Raji (cell line): ENCODE measurements around the gene NKD2.

Experiments used
- POLR2A ChIP-seq: IDR thresholded peaks from 2 replicates; pipeline ENCODE4 v1.6.1; 2011; ENCODE audit warnings: low read depth, low read length, control low read depth; ENCODE audit not compliant: insufficient read depth

NKD2 gene

DNA sequence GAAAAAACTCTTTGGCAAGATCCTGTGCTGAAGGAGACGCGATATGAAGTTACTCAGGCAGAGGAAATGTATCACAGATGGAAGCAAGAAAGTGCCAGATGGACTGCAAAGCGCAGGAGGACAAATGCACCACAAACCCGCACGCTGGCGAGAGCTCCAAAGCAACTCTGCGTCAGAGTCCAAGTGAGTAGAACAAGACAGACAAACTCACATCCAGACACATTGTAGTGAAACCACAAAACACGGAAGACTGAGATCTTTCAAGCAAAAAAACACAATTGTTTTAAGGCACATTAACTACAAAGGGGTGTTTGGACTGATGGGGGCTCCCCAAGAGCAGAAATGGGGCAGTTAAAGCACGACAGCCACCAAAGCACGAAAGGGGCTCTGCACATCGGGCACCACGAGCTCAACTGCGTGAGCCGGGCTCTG is 39.2 kb upstream of the NKD2 start:
- TF ChIP-seq POLR2A: no peak

DNA sequence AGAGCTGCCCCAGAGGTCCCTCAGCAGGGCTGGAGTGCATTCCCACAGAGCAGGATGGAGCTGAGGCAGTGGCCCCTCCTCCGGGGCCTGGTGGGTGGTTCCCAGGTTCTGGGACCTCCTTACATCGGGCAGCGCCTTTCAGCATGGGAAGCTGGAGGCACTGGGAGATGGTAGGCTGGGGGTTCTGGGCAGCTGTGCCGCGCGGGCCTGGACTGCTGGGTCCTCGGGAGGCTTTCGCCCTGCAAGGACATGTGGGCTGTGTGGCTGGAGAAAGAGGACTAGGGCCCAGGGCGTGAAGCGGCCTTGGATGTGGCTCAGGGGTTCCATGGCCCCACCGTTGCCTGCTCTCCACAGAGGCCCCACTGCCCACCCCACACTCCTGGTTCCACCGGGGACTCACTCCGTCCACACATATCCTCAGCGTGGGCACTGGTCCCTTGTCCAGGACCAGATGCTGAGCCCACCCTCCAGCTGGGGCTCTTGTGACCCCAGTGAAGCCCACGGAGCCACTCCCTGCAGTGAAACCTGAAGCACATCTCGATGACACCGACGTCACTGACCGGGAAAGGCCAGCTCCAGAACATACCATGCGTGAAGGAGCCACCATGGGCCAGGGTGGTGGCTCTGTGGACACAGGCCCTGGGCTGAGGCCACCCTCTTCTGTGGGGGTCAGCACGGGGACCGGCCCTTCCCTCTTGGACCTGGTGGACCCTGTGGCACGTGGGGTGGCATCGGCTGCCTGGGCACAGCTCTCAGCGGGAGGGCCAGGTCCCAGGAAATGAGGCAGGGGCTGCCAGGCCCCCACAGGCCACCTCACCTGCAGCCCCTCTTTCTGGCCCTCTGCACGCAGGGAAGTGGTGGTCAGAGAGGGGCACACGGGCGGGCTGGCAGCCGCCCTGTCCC is 31.5 kb upstream of the NKD2 start:
- no peak for TF ChIP-seq POLR2A

DNA sequence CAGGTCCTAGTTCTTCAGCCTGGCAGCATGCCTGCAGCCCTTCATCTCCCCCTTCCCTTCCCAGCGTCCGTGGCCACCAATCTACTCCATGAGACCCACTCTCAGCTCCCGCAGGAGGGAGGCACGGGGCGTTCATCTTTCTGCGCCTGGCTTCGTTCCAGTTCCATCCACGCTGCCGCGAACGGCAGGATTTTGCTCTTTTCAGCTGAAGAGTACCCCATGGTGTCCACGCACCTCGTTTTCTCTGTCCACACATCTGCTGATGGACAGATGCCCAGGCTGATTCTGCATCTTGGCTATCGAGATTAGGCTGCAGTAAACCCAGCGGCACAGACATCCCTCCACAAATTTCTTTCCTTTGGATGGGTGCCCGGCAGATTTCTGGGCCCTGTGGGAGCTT is 30.5 kb upstream of the NKD2 start:
- TF ChIP-seq POLR2A: no peak

DNA sequence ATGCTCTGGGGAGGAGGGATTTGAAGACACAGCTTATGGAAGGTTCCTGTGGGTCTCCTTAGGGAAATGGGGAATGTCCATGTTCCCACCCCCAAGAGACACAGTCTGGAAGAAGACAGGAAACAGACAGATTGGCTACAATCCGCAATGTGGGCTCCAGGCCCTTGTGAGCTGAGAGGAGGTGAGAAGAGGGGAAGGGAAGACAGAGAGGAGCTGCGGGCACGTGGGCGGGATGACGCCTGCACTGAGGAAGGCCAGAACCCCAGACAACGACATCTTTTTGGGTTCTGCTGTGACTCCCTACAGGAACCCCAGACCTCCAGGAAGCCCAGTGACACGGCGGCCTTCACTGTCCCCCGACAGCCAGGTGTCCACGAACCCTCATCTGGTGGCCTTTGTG is 29.9 kb upstream of the NKD2 start:
- TF ChIP-seq POLR2A: no peak

DNA sequence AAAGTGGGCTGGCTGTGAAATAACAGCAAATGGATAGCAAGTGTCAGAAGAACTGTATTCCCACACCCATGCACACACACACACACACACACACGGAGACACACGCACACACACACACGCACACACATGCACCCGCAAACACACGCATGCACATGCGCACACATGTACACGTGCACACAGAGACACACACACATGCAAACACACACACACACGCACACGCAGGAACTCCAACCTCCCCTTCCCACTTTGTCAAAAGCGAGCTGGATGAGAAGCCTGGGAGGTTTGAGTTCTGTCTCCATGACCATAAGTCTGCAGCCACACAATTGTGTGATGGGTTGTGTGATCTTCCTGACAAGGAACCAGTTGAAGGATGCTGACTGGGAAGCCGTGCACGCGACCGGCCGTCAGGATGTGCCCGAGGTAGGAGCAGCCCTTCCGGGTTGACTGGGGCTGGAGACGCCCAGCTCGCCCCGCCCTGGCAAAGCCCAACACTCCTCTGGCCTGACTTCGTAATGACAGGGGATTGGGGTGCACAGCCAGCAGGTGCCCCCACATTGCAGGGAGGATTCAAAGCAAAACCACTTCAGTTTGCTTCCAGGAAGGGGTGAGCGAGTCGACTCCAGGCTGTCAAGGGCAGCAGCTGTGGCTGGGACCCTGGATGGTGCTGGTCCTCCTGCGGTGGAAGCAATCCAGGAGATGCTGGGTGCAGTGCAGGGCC is 29.3 kb upstream of the NKD2 start:
- no peak for TF ChIP-seq POLR2A

DNA sequence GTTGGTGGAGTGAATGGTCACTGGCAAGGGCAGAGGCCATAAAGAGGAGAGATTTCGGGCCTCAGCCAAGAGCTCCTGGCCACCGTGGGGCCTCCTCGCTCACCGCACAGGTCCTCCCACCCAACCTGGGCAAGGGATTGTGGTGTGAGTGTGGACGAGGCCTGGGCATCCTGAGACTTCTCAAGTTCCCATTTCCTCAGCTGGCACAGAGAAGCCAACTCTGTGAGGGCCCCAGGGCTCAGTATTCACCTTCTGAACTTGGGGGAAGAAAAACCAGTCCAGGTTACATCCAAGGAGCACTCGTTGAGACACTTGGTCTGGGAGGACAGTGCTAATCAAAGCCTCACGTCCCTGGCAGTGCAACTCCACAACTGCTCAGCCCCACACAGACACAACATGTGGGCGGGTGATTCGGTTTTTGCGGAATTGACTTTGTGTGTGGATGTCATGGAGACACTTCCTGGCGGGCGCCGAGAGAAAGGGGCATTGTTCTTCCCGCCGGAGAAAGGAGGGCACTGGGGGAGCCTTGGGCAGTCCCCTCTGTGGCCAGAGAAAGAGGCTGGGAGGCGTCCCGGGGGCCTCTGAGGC is 28.5 kb upstream of the NKD2 start:
- TF ChIP-seq POLR2A: no peak

DNA sequence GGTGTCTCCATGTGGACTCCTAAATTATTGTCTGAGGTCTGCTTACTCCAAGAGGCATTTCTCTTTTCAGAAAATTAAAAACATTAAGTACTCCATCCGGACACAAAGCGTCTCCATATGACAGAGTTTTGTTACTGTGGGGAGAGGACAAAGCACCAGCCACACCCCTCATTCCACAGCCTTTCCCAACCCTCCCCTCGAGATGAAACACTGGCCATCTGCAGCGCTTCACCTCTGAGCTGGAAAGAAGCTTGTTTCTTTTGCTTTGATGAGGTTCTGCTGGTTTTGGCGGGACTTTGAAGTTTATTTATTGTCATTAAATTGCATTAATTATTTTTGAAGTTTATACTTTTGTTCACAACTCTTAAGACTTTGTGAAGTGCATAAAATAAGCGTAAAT is 27.6 kb upstream of the NKD2 start:
- no peak for TF ChIP-seq POLR2A

DNA sequence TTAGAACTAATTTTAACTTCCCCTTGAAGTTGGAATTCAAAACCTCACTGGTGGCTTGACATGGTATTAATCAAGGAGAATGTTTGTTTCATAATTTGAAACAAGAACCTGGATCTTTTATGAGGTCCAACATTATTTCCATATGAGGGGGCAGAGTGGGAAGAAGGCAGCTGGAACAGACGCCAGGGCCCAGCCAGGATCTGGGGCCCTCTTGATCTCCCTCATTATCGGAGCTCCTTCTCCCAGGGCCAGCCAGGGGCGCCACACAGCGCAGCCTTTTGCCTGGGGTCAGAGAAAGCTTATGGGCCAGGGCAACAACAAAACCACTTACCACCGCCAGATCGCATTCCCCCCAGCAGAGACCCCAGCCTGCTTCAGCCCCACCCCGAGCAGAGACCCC is 27.1 kb upstream of the NKD2 start:
- no peak for TF ChIP-seq POLR2A

DNA sequence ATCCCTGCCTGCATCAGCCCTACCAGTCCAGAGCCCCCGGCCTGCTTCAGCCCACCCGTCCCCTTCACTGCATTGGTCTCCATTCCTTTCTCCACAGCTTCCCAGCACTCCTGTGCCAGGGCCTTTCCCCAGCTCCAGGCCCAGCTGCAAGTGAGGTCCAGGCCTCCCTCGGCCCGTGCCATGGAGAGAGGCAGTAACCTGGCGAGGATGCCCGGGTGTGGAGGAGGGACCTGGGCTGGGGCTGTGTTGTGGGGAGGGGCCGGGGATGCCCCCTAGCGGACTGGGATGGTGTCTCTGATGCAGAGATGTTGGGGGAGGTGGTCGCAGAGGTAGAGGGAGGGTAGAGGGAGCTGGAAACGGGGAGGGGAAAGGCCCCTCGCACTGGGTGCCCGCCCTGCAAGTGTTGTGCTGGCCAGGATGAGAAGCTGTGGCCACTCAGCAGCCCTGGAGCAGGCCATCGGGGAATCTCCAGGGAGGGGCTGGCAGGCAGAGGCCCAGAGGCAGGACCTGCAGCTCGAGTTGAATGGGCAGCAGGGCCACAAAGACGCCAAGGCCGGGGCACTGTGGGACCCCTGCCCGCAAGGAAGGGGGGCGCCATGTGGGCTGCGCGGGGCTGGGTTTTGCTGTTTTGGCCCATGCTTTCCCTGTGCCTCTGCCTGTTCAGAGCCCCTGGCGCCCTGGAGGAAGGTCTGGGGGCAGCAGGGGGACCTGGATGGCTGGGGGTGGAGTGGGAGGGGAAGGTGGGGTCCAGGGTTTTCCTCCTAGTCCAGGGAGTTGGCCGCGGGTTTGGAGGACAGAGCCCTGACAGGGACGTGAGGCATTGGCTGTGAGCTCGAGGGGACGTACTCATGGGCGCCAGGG is 26.0 kb upstream of the NKD2 start:
- TF ChIP-seq POLR2A: no peak

DNA sequence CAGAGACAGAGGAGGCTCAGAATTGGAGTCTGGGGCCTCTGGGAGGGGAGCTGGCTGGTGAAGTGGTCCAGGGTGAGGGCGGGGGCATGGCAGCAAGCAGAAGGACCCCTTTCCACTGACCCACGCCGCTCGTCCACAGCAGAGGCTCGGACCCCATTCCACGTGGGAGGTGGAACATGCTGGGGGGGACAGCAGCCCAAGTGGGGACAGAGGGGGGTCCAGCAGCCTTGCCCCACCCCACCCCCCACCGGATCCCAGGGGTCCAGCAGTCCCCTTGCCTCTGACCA is 25.4 kb upstream of the NKD2 start:
- TF ChIP-seq POLR2A: no peak

DNA sequence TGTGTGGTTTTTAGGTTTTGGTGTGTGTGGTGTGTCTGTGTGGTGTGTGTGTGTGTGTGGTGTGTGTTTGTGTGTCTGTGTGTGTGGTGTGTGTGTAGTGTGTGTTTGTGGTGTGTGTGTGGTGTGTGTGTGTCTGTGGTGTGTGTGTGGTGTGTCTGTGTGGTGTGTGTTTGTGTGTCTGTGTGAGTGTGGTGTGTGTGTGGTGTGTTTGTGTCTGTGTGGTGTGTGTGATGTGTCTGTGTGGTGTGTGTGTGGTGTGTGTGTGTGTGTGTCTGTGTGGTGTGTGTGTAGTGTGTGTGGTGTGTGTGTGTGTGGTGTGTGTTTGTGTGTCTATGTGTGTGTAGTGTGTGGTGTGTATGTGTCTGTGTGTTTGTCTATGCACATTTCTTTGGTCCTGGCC is 25.0 kb upstream of the NKD2 start:
- TF ChIP-seq POLR2A: no peak

DNA sequence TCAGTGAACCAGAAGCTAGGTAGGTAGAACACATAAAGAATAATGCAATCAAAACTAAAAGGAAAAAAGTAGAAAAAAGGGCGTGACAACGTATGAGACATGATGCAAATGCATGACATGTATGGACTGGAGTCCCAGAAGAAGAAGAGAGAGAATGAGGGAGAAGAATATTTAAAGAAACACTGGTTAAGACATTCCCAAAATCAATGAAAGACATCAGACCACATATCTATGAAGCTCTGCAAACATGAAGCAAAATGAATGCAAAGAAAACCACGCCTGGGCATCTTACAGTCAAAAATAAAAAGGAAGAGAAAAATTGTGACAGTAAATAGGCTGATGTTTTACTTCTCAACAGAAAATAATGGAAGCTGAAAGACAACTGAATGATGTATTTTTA is 23.8 kb upstream of the NKD2 start:
- TF ChIP-seq POLR2A: no peak

DNA sequence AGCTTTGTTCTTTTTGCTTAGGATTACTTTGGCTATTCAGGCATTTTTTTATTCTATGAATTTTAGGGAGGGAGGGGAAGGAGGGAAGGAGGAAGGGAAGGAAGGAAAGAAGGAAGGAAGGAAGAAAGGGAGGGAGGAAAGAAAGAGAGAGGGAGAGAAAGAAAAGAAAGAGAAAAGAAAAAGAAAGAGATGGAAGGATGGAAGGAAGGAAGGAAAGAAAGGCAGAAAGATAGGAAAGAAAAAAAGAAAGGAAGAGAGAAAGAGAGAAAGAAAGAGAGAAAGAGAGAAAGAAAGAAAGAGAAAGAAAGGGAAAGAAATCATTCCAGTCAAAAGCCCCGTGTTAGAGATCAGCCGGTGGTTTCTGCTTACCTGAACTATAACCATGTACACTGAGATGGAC is 20.8 kb upstream of the NKD2 start:
- TF ChIP-seq POLR2A: no peak

DNA sequence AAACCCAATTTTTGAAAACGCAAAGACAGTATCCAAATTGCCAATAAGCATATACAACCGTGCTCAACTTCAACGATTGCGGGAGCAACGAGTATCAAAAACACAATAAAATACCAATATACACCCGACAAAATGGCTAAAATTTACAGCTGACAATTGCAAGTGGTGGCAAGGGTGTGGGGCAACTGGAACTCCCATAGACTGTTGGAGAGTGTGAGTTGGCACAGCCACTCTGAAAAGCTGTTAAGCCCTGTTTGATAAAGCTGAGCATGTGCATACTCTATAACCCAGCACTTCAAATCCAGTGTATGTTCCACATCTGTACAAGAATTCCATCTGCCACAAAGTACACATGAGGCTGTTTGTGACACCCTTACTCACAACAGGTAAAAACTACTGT is 20.3 kb upstream of the NKD2 start:
- TF ChIP-seq POLR2A: no peak

DNA sequence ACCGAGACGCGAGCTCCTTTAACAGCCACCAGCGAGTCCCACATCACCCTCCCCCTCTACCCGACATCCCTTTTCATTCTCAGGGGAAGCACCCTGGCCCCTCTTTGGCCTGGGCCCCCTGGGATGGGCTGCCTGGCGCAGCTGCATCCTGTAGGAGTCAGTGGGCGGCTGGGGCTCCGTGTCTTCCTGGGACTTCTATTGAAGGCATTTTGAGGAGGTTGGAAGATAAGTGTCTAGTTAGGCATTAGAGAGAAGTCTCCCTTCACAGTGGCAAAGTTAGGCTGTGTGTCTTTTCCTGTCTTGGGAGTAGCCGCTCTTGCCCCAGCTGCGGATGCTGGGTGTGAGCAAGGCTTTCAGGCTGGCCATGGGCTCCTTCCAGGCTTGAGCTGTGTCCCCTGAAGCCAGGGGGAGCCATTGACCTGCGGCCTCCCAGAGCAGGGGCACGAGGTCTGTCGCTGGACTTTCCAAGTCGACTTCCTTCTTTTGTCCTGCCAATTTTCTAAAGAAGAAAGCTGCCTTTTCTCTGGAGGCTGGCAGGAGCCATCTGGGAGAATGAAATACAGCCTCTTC is 18.6 kb upstream of the NKD2 start:
- no peak for TF ChIP-seq POLR2A
